B cell (primary cell): ENCODE measurements around the gene KIRREL3. TPM values are rescaled to one million over a fixed set of nuclear protein-coding genes. Genes with fewer than 3 reads are reported as not detected.

Experiments used
- ATAC-seq: fragments of 200-7000 bp; cut with Tn5 transposase; one replicate; pipeline ENCODE4 v1.10.0; 2021; ENCODE audit warnings: low read depth, mild to moderate bottlenecking, moderate number of reproducible peaks, moderate library complexity
- CTCF ChIA-PET: fragments of 350-600 bp; sonication (Branson Sonifier 250); formaldehyde crosslinking; loops from one replicate; lab custom pipeline; 2021; ENCODE audit warnings: antibody characterized with exemption, inconsistent platforms; lab: Charles Lee
- POLR2A ChIA-PET: fragments of 350-600 bp; sonication (Branson Sonifier 250); formaldehyde crosslinking; loops from one replicate; lab custom pipeline; 2021; ENCODE audit warnings: antibody characterized with exemption; lab: Charles Lee
- DNase-seq: peaks from one replicate; pipeline ENCODE4 v3.0.0; 2013
- H2AFZ ChIP-seq: 2 replicates; pipeline ENCODE4 v1.6.1; 2012; ENCODE audit warnings: mild to moderate bottlenecking, low read depth, low read length; ENCODE audit not compliant: insufficient read depth, poor library complexity, severe bottlenecking
- H3K27ac ChIP-seq, 2 donors: 1 replicate in 1 of 2; 2 replicates in 1 of 2; pipeline ENCODE4 v1.5.1; 2012 to 2013; ENCODE audit warnings: low read length in 2 of 2, mild to moderate bottlenecking in 2 of 2, moderate library complexity in 1 of 2
- H3K27me3 ChIP-seq, 4 experiments: fragments of 200-600 bp in 1 of 4; sonication (generic) in 1 of 4; replicated peaks in 1 of 4; 1 replicate in 2 of 4; 2 replicates in 2 of 4; pipeline versions ENCODE4 v1.6.1 to v1.7.0; 2013 to 2016; ENCODE audit warnings: low read length in 3 of 4, mild to moderate bottlenecking in 2 of 4, mixed read lengths in 1 of 4, moderate library complexity in 1 of 4; ENCODE audit not compliant: insufficient read depth in 4 of 4, control insufficient read depth in 3 of 4; ENCODE audit errors: control extremely low read depth in 1 of 4
- H3K36me3 ChIP-seq, 2 experiments: replicated peaks in 1 of 2; 1 replicate in 1 of 2; 2 replicates in 1 of 2; pipeline versions ENCODE4 v1.6.1 to v1.7.1; 2013; ENCODE audit warnings: low read length in 1 of 2; ENCODE audit not compliant: insufficient read depth in 2 of 2, control insufficient read depth in 1 of 2; ENCODE audit errors: control extremely low read depth in 1 of 2, extremely low read depth in 1 of 2
- H3K4me1 ChIP-seq, 2 donors: fragments of 200-600 bp in 1 of 2; sonication (generic) in 1 of 2; 1 replicate in 1 of 2; 2 replicates in 1 of 2; pipeline versions ENCODE4 v1.5.1 to v1.6.1; 2013 to 2017; ENCODE audit warnings: low read length in 2 of 2; ENCODE audit not compliant: control insufficient read depth in 2 of 2, insufficient read depth in 2 of 2
- H3K4me2 ChIP-seq: replicated peaks from 2 replicates; pipeline ENCODE3; 2012; ENCODE audit warnings: mild to moderate bottlenecking, low read depth, low read length; ENCODE audit not compliant: poor library complexity, severe bottlenecking
- H3K4me3 ChIP-seq, 5 experiments: fragments of 200-600 bp in 1 of 5; sonication (generic) in 1 of 5; 1 replicate in 3 of 5; 2 replicates in 2 of 5; pipeline versions ENCODE4 v1.5.1 to v1.7.0; 2011 to 2016; ENCODE audit warnings: low read length in 4 of 5, mild to moderate bottlenecking in 4 of 5, low read depth in 2 of 5, control low read depth in 1 of 5, moderate library complexity in 1 of 5; ENCODE audit not compliant: insufficient read depth in 1 of 5; ENCODE audit errors: control extremely low read depth in 1 of 5, extremely low read depth in 1 of 5
- H3K79me2 ChIP-seq: fragments of 200-600 bp; sonication (generic); one replicate; pipeline ENCODE4 v1.6.0; 2016; ENCODE audit warnings: low read length; ENCODE audit not compliant: control insufficient read depth, insufficient read depth
- H3K9ac ChIP-seq: fragments of 200-600 bp; sonication (generic); 2 replicates; pipeline ENCODE4 v1.6.1; 2017; ENCODE audit warnings: mild to moderate bottlenecking, low read length, moderate library complexity
- H3K9me3 ChIP-seq, 3 donors: one replicate each; pipeline versions ENCODE4 v1.6.1 to v1.7.1; 2013; ENCODE audit warnings: low read length in 2 of 3; ENCODE audit not compliant: control insufficient read depth in 2 of 3, insufficient read depth in 1 of 3; ENCODE audit errors: control extremely low read depth in 1 of 3
- H4K20me1 ChIP-seq: 2 replicates; pipeline ENCODE4 v1.6.0; 2012; ENCODE audit warnings: mild to moderate bottlenecking, low read length; ENCODE audit not compliant: insufficient read depth, control insufficient read depth, poor library complexity, severe bottlenecking
- H3K27ac Mint-ChIP-seq: one replicate; pipeline ENCODE4 v1.8.0; 2021; ENCODE audit warnings: mixed read lengths
- H3K27me3 Mint-ChIP-seq: one replicate; pipeline ENCODE4 v1.8.0; 2021; ENCODE audit warnings: mixed read lengths
- H3K4me1 Mint-ChIP-seq: one replicate; pipeline ENCODE4 v1.8.0; 2021; ENCODE audit warnings: mixed read lengths
- H3K4me3 Mint-ChIP-seq: one replicate; pipeline ENCODE4 v1.8.0; 2021; ENCODE audit warnings: mixed read lengths
- H3K9me3 Mint-ChIP-seq: one replicate; pipeline ENCODE4 v1.8.0; 2022; ENCODE audit warnings: mixed read lengths; ENCODE audit not compliant: insufficient read depth
- CTCF ChIP-seq: fragments of 200-600 bp; IDR thresholded peaks from one replicate; pipeline ENCODE4 v1.8.0; 2022; ENCODE audit warnings: antibody characterized with exemption, mild to moderate bottlenecking
- EZH2 ChIP-seq: IDR thresholded peaks from 2 replicates; pipeline ENCODE4 v1.6.1; 2012; ENCODE audit warnings: borderline replicate concordance, low read depth, mild to moderate bottlenecking, moderate library complexity, low read length; ENCODE audit not compliant: insufficient read depth, poor library complexity, severe bottlenecking
- WGBS: methylation state at CpG from one replicate; pipeline ENCODE4 v1.1.5; 2013; ENCODE audit warnings: missing lambda C conversion rate; ENCODE audit not compliant: insufficient coverage; 5-methylcytosine and 5-hydroxymethylcytosine counted together
- intact Hi-C: fragments of 100-400 bp; cut with micrococcal nuclease; formaldehyde crosslinking; loops from one replicate; pipeline ENCODE4 v1.10.0; 2022
- polyA plus RNA-seq: library from polyadenylated mRNA; depleted of rRNA; stranded (reverse); fragments of >200 nt; gene quantifications from 2 replicates; pipeline ENCODE4 v1.2.3, GENCODE V29; 2012
- total RNA-seq, 2 donors: library from RNA; stranded (reverse); fragments of 120-200 nt in 1 of 2; gene quantifications; 1 replicate in 1 of 2; 2 replicates in 1 of 2; pipeline versions ENCODE4 v1.2.3 to v1.2.4, GENCODE V29; 2013 to 2022

The KIRREL3 gene
- total and polyA plus RNA-seq, 2 donors (not counting 1 experiment from before 2014, with no cell fraction given): not detected

GRCh38 chr11:127013550-127013949, 13.0 kb upstream of the KIRREL3 start:
- no peaks in the 10 kb centered on the region for H3K79me2 ChIP-seq
- DNase-seq (no peak), ATAC-seq (no peak)
- no peaks in the 10 kb centered on the region for H3K4me1 Mint-ChIP-seq
- no peaks in the 10 kb centered on the region for H4K20me1 ChIP-seq
- TF ChIP-seq CTCF (no peak), EZH2 (no peak)
- no peaks in the 10 kb centered on the region for H3K9me3 Mint-ChIP-seq
- no peaks in the 10 kb centered on the region for H3K27me3 ChIP-seq
- H3K27ac ChIP-seq: no peak overlapping the region
- WGBS: 63% methylated on average over 5 of the region's 5 CpGs
- ChIA-PET CTCF (no interaction called here), POLR2A (no interaction called here)
- H3K4me3 ChIP-seq: no peak overlapping the region
- H3K36me3 ChIP-seq: no peaks in the 10 kb centered on the region
- no peaks in the 10 kb centered on the region for H3K4me1 ChIP-seq
- no peak overlapping the region for H3K4me2 ChIP-seq
- peaks cover 2% of the 10 kb centered on the region for H3K27me3 Mint-ChIP-seq
- no peak overlapping the region for H3K9ac ChIP-seq
- peaks cover 0 to 3% (median 0%) of the 10 kb centered on the region in 3 donors for H3K9me3 ChIP-seq
- H3K4me3 Mint-ChIP-seq: no peak overlapping the region
- no peak overlapping the region for H2AFZ ChIP-seq
- intact Hi-C loops: no loop called here
- H3K27ac Mint-ChIP-seq: no peak overlapping the region

GRCh38 chr11:127006311-127006710, 5.7 kb upstream of the KIRREL3 start:
- ChIA-PET POLR2A (no interaction called here), CTCF (no interaction called here)
- Histone ChIP-seq H4K20me1 (no peaks in the 10 kb centered on the region), H2AFZ (no peak overlapping the region), H3K27ac (no peak overlapping the region), H3K9me3 (peaks cover 0 to 4% (median 3%) of the 10 kb centered on the region in 3 donors), H3K36me3 (no peaks in the 10 kb centered on the region), H3K27me3 (peaks cover 0 to 19% (median 9%) of the 10 kb centered on the region in 4 experiments), H3K9ac (no peak overlapping the region), H3K79me2 (no peaks in the 10 kb centered on the region), H3K4me2 (no peak overlapping the region), H3K4me1 (no peaks in the 10 kb centered on the region), H3K4me3 (no peak overlapping the region)
- no peak for DNase-seq
- no peak for TF ChIP-seq CTCF
- no peak for TF ChIP-seq EZH2
- Mint-ChIP-seq H3K27me3 (peaks cover 52% of the 10 kb centered on the region), H3K27ac (no peak overlapping the region), H3K4me1 (peaks cover 3% of the 10 kb centered on the region), H3K9me3 (no peaks in the 10 kb centered on the region), H3K4me3 (no peak overlapping the region)
- 96% methylated on average over 2 of the region's 2 CpGs for WGBS
- no peak for ATAC-seq
- intact Hi-C loops: no loop called here
